GM12891 (cell line): ENCODE data around the gene LYRM4.
"Not testable (repeated sequence)": the region's sequence is repeated elsewhere in the genome, so short reads cannot be mapped to it uniquely, and the experiment has no call there.

Experiments
- DNase-seq: peaks from one replicate; pipeline ENCODE4 v3.0.0; 2011; ENCODE audit warnings: low spot score; ENCODE audit not compliant: insufficient read length
- FAIRE-seq: peaks from 2 replicates; lab custom pipeline; 2011; peaks lifted over from hg19 to GRCh38; lab: Jason Lieb, UNC
- PAX5 ChIP-seq: IDR thresholded peaks from 2 replicates; pipeline ENCODE4 v1.6.1; 2011; ENCODE audit warnings: low read length, moderate library complexity, mild to moderate bottlenecking; ENCODE audit not compliant: insufficient read depth, severe bottlenecking
- POLR2A ChIP-seq: IDR thresholded peaks from 2 replicates; pipeline ENCODE4 v1.6.1; 2011; ENCODE audit warnings: low read depth, low read length, control low read depth
- POLR2AphosphoS5 ChIP-seq: IDR thresholded peaks from 2 replicates; pipeline ENCODE4 v1.6.1; 2011; ENCODE audit warnings: low read depth, low read length, control low read depth
- POU2F2 ChIP-seq: IDR thresholded peaks from 2 replicates; pipeline ENCODE4 v1.6.1; 2011; ENCODE audit warnings: low read depth, mild to moderate bottlenecking, control low read depth, low read length, moderate library complexity
- SPI1 ChIP-seq: IDR thresholded peaks from 2 replicates; pipeline ENCODE4 v1.6.1; 2011; ENCODE audit warnings: low read depth, low read length, control low read depth
- TAF1 ChIP-seq: IDR thresholded peaks from 2 replicates; pipeline ENCODE4 v1.6.1; 2011; ENCODE audit warnings: low read depth, low read length, control low read depth

The LYRM4 gene

GRCh38 chr6:5127106-5127687 is 133.6 kb downstream of the LYRM4 start:
- no peak for DNase-seq
- no peak for FAIRE-seq
- TF ChIP-seq SPI1 = no peak

- FAIRE-seq = no peak
- DNase-seq = no peak
- TF ChIP-seq TAF1 (no peak), POU2F2 (no peak), POLR2A (no peak), SPI1 (no peak), PAX5 (no peak), POLR2AphosphoS5 (no peak)
Measured at GRCh38 chr6:5126214-5126613, 134.5 kb downstream of the LYRM4 start.

GRCh38 chr6:5125152-5126006 is 135.4 kb downstream of the LYRM4 start:
- FAIRE-seq (no peak), DNase-seq (no peak)
- TF ChIP-seq SPI1 (no peak), PAX5 (no peak), POU2F2 (no peak), POLR2A (no peak), POLR2AphosphoS5 (no peak), TAF1 (no peak)

- TF ChIP-seq TAF1 = no peak
- TF ChIP-seq POLR2AphosphoS5 = no peak
- no peak for TF ChIP-seq POLR2A
- TF ChIP-seq SPI1 = no peak
- TF ChIP-seq PAX5 = no peak
- TF ChIP-seq POU2F2 = no peak
- no peak for DNase-seq
- no peak for FAIRE-seq
Measured at GRCh38 chr6:5124526-5124925, 136.2 kb downstream of the LYRM4 start.

- TF ChIP-seq PAX5 = no peak
- TF ChIP-seq POLR2AphosphoS5 = no peak
- TF ChIP-seq SPI1 = no peak
- no peak for TF ChIP-seq POU2F2
- no peak for TF ChIP-seq POLR2A
- no peak for TF ChIP-seq TAF1
- DNase-seq = no peak
- no peak for FAIRE-seq
Measured at GRCh38 chr6:5123296-5124143, 137.2 kb downstream of the LYRM4 start.

GRCh38 chr6:5122504-5123112 is 138.1 kb downstream of the LYRM4 start:
- DNase-seq (no peak), FAIRE-seq (no peak)
- no peak for TF ChIP-seq TAF1
- TF ChIP-seq PAX5 = no peak
- no peak for TF ChIP-seq POLR2A

- TF ChIP-seq POLR2AphosphoS5 = no peak
- no peak for TF ChIP-seq POLR2A
- no peak for TF ChIP-seq TAF1
- no peak for TF ChIP-seq PAX5
- no peak for TF ChIP-seq POU2F2
- TF ChIP-seq SPI1 = no peak
- FAIRE-seq (no peak), DNase-seq (no peak)
Measured at GRCh38 chr6:5121956-5122355, 138.8 kb downstream of the LYRM4 start.

- no peak for DNase-seq
- no peak for FAIRE-seq
- no peak for TF ChIP-seq TAF1
- no peak for TF ChIP-seq SPI1
- no peak for TF ChIP-seq POLR2AphosphoS5
- TF ChIP-seq POU2F2 = no peak
- TF ChIP-seq POLR2A = no peak
- no peak for TF ChIP-seq PAX5
Measured at GRCh38 chr6:5121479-5121878, 139.3 kb downstream of the LYRM4 start.

- not testable (repeated sequence) for DNase-seq, FAIRE-seq
Measured at GRCh38 chr6:5120543-5120942, 140.2 kb downstream of the LYRM4 start.

- no peak for FAIRE-seq
- DNase-seq = no peak
- TF ChIP-seq TAF1 (no peak), PAX5 (no peak), POLR2AphosphoS5 (no peak), POU2F2 (no peak), SPI1 (no peak), POLR2A (no peak)
Measured at GRCh38 chr6:5120011-5120410, 140.7 kb downstream of the LYRM4 start.
